Parathyroid adenoma (tissue), 2 donors: Measurements from ENCODE around the gene LRRC52.

ENCODE experiments used
- H2AFZ ChIP-seq: fragments of 300-600 bp; sonication (generic); one replicate; pipeline ENCODE4 v1.7.0; 2017; ENCODE audit warnings: antibody characterized with exemption, mild to moderate bottlenecking
- H3K27ac ChIP-seq: fragments of 300-600 bp; sonication (generic); one replicate; pipeline ENCODE4 v1.7.0; 2017
- H3K27me3 ChIP-seq: fragments of 300-600 bp; sonication (generic); one replicate; pipeline ENCODE4 v1.7.0; 2017; ENCODE audit warnings: low read length; ENCODE audit not compliant: control insufficient read depth, insufficient read depth
- H3K36me3 ChIP-seq: fragments of 300-600 bp; sonication (generic); one replicate; pipeline ENCODE4 v1.7.0; 2017; ENCODE audit warnings: low read length; ENCODE audit not compliant: control insufficient read depth, insufficient read depth
- H3K4me1 ChIP-seq: fragments of 300-600 bp; sonication (generic); one replicate; pipeline ENCODE4 v1.7.0; 2017; ENCODE audit warnings: control low read depth
- H3K4me2 ChIP-seq: fragments of 300-600 bp; sonication (generic); one replicate; pipeline ENCODE4 v1.7.0; 2017; ENCODE audit warnings: low read length
- H3K4me3 ChIP-seq: fragments of 300-600 bp; sonication (generic); one replicate; pipeline ENCODE4 v1.7.0; 2017; ENCODE audit warnings: low read depth, low read length
- H3K79me2 ChIP-seq: fragments of 300-600 bp; sonication (generic); one replicate; pipeline ENCODE4 v1.7.0; 2017; ENCODE audit warnings: control low read depth
- H3K9ac ChIP-seq: fragments of 300-600 bp; sonication (generic); one replicate; pipeline ENCODE4 v1.7.0; 2017; ENCODE audit warnings: mild to moderate bottlenecking
- H3K9me3 ChIP-seq: fragments of 300-600 bp; sonication (generic); one replicate; pipeline ENCODE4 v1.7.0; 2017; ENCODE audit warnings: low read length; ENCODE audit not compliant: control insufficient read depth
- TF ChIP-seq, protein P1 (sequence below): fragments of 300-600 bp; sonication (generic); IDR thresholded peaks from one replicate; pipeline ENCODE4 v1.7.0; 2017; ENCODE audit warnings: antibody characterized with exemption, mild to moderate bottlenecking
- donor health status: primary hyperparathyroidism.

Gene LRRC52

DNA sequence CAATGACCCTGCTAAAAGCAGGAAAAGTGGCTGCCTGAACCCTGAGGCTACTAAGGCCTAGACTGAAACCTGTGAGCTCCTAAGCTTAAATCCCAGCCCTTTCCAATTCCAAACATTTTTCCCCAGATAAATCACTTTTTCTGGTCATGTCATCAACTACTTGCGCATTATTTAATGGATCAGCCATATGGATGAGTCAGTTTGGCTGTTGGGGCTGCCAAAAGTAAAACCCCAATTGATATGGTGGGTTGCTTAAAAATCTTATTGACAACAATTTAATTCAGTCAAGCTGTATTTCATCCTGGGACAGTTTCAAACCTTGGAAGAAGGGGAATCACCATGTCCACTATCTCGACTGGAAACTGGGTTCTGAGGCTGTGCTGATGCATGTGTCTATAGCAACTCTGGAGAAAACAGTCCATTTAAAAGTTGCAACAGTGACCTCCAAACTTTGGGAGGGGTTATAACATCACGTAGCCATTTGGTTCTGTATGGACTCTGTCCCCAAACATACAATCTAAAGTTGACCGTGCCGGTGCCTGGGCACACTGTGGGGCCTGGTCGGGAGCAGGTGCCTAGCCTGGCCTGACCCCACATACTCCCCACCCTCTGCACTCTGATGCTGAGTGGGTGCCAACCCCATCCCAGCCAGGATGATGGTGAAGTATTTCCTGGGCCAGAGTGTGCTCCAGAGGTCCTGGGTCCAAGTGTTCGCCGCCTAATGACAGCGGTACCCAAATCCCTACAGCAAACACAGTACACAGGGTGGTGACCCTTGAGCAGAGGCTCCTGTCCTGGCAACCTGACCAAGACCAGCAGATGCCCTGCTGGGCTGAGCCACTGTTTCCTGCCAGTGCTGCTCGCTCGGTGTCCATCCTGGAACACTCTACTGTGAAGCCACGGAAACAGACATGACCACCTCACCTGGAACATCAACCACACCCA is 46.5 kb upstream of the LRRC52 start:
- H3K4me1 ChIP-seq = no peaks in the 10 kb centered on the region
- no peak overlapping the region for H3K4me3 ChIP-seq
- TF ChIP-seq, protein P1, sequence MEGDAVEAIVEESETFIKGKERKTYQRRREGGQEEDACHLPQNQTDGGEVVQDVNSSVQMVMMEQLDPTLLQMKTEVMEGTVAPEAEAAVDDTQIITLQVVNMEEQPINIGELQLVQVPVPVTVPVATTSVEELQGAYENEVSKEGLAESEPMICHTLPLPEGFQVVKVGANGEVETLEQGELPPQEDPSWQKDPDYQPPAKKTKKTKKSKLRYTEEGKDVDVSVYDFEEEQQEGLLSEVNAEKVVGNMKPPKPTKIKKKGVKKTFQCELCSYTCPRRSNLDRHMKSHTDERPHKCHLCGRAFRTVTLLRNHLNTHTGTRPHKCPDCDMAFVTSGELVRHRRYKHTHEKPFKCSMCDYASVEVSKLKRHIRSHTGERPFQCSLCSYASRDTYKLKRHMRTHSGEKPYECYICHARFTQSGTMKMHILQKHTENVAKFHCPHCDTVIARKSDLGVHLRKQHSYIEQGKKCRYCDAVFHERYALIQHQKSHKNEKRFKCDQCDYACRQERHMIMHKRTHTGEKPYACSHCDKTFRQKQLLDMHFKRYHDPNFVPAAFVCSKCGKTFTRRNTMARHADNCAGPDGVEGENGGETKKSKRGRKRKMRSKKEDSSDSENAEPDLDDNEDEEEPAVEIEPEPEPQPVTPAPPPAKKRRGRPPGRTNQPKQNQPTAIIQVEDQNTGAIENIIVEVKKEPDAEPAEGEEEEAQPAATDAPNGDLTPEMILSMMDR = no peak
- no peak overlapping the region for H3K27ac ChIP-seq
- no peaks in the 10 kb centered on the region for H3K9me3 ChIP-seq
- no peaks in the 10 kb centered on the region for H3K79me2 ChIP-seq
- H3K36me3 ChIP-seq = no peaks in the 10 kb centered on the region
- no peak overlapping the region for H3K9ac ChIP-seq
- no peaks in the 10 kb centered on the region for H3K27me3 ChIP-seq
- no peak overlapping the region for H2AFZ ChIP-seq
- H3K4me2 ChIP-seq = no peak overlapping the region

DNA sequence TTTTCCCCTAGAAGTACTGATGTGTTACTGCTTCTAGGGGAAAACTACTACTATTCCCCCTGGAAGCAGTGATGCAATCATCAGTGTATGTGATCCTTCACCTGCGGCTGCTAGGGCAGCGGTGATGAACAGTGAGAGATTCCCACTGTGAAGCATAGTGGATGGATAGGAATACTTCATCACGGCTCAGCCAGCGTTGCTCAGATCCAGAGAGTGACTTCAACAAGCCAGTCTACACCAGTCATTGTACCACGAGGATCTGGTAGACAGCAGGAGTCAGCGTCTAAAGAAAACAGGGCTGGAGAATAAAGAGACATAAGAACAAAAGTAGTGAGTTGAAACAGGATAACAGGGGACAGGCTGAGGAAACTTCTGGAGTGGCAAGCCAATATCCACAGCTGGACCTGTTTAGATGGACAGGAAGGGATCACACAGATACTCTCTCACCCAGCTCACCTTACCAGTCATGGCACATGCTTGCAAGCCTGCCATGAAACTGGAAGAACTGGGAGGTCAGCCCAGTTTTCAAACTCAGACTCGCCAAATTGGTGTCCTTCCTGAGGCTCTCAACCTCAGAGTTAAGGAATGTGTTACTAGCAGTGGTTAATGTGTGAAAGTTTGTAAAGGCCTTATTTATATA is 42.4 kb upstream of the LRRC52 start:
- H2AFZ ChIP-seq = no peak overlapping the region
- no peaks in the 10 kb centered on the region for H3K79me2 ChIP-seq
- H3K4me1 ChIP-seq = no peaks in the 10 kb centered on the region
- no peak overlapping the region for H3K9ac ChIP-seq
- no peaks in the 10 kb centered on the region for H3K36me3 ChIP-seq
- no peaks in the 10 kb centered on the region for H3K9me3 ChIP-seq
- H3K27ac ChIP-seq = no peak overlapping the region
- no peak overlapping the region for H3K4me2 ChIP-seq
- TF ChIP-seq, protein P1 = no peak
- no peaks in the 10 kb centered on the region for H3K27me3 ChIP-seq
- no peak overlapping the region for H3K4me3 ChIP-seq

- Histone ChIP-seq H3K36me3 (no peaks in the 10 kb centered on the region), H3K4me2 (no peak overlapping the region), H3K27ac (no peak overlapping the region), H2AFZ (no peak overlapping the region), H3K4me3 (no peak overlapping the region), H3K79me2 (no peaks in the 10 kb centered on the region), H3K9me3 (no peaks in the 10 kb centered on the region), H3K9ac (no peak overlapping the region), H3K4me1 (no peaks in the 10 kb centered on the region), H3K27me3 (no peaks in the 10 kb centered on the region)
- TF ChIP-seq, protein P1 = no peak
These were observed 41.8 kb upstream of the LRRC52 start for GRCh38 chr1:165501970-165502348.

GRCh38 chr1:165507570-165507969 is 36.2 kb upstream of the LRRC52 start:
- Histone ChIP-seq H2AFZ (no peak overlapping the region), H3K9ac (no peak overlapping the region), H3K9me3 (no peaks in the 10 kb centered on the region), H3K27ac (no peak overlapping the region), H3K27me3 (no peaks in the 10 kb centered on the region), H3K36me3 (no peaks in the 10 kb centered on the region), H3K4me3 (no peak overlapping the region), H3K4me2 (no peak overlapping the region), H3K4me1 (no peaks in the 10 kb centered on the region), H3K79me2 (no peaks in the 10 kb centered on the region)
- TF ChIP-seq, protein P1 = no peak
